Heart left ventricle (tissue), 13 donors: ENCODE data around the gene SUPT3H.

Experiments
- CTCF ChIP-seq, 12 donors: fragments of 200-600 bp; sonication (generic) in 4 of 12; IDR thresholded peaks; one replicate each; pipeline versions ENCODE4 v1.5.0 to v1.8.0; 2018 to 2022; ENCODE audit warnings: antibody characterized with exemption in 12 of 12, mild to moderate bottlenecking in 5 of 12
- POLR2A ChIP-seq, 2 donors: fragments of 450-650 bp; IDR thresholded peaks; one replicate each; pipeline ENCODE4 v1.6.1; 2017; ENCODE audit warnings: antibody characterized with exemption in 2 of 2, mild to moderate bottlenecking in 2 of 2, moderate library complexity in 2 of 2
- donor health status: ischemic (EF 13 %, LVEDD 7.1; RV severe dilation, severe dysfunction).
- donor health status: DM: no; HTN: yes; CAD: no.
- donor health status: DM: no; HTN: no; CAD: no.
- donor health status: ischemic (EF 25% LVEDD 6.9; RV normal size, moderate dysfunction).
- donor health status: ischemic (EF 25% LVEDD 5.7; RV mildly dilated, moderate dysfunction).
- donor health status: ischemic (EF 35%, LVEDD 5.7; RV mildly dilated, moderate dysfunction).
- donor health status: nonischemic (EF 11% LVEDD 7.7; RV severe dilation, severe dysfunction).
- donor health status: DM: yes; HTN: yes; CAD: no.
- donor health status: PGD.
- donor health status: ischemic (EF 29% LVEDD 5.4; RV normal size, mild dysfunction).
- donor health status: nonischemic (EF 23%, LVEDD 6.1; RV moderate dilation, normal function).

DNA sequence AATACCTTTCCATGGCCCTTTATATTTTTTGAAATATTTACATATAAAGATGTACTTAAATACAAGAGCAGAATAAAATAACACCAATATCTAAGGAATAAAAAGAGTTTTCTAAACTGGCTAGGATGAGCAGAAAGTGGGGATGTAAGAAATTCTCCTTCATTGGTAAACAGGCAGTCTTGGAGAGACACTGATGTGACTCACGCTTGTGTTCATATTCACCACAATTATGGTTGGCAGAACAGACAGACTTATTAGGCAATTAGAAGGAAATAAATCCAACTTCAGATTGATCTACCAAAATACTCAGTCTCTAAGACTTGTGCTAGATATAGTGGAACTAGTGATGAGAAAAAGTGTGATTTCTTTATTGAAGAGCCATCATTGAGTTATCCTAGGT is 526.6 kb downstream of the SUPT3H start:
- TF ChIP-seq POLR2A (IDR thresholded peaks at IDR 0.05) (no peak), CTCF (IDR thresholded peaks at IDR 0.05) (no peak)
